Cardiac fibroblast (primary cell): Measurements from ENCODE around the gene ROBO2.

ENCODE experiments used
- DNase-seq, 2 donors: peaks; one replicate each; pipeline versions ENCODE4 v3.0.0 to v3.0.0-alpha.2; 2010; ENCODE audit warnings: low read depth in 2 of 2
- H3K4me3 ChIP-seq, 2 donors: replicated peaks in 1 of 2; 1 replicate in 1 of 2; 2 replicates in 1 of 2; pipeline ENCODE4 v1.5.1; 2011; ENCODE audit warnings: low read depth in 2 of 2, low read length in 2 of 2, mild to moderate bottlenecking in 2 of 2, moderate library complexity in 1 of 2
- CTCF ChIP-seq: IDR thresholded peaks from one replicate; pipeline ENCODE4 v1.5.1; 2011; ENCODE audit warnings: low read depth, mild to moderate bottlenecking, low read length, inconsistent platforms

ROBO2 gene

GRCh38 chr3:77668376-77668775 lies 628.5 kb downstream of the ROBO2 start:
- no peak for TF ChIP-seq CTCF
- DNase-seq: no peak
- no peak overlapping the region for H3K4me3 ChIP-seq

DNA sequence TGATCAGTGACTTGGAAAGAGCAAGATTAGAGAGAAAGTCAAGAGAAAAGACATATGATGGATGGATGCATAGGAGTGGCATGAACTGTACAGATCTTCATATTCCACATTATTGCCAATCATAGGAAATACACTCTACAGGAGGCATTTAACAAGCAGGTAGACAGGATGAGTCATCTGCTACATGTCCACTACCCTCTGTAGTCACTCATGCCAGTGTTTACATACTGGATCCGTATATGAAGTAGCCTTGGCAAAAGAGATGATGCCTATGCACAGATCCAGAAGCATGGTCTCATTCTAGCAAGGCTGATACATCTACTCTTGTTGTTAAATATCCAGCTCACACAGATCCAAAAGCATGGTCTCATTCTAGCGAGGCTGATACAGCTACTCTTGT lies 632.1 kb downstream of the ROBO2 start:
- no peak for DNase-seq
- no peak overlapping the region for H3K4me3 ChIP-seq
- TF ChIP-seq CTCF: no peak

DNA sequence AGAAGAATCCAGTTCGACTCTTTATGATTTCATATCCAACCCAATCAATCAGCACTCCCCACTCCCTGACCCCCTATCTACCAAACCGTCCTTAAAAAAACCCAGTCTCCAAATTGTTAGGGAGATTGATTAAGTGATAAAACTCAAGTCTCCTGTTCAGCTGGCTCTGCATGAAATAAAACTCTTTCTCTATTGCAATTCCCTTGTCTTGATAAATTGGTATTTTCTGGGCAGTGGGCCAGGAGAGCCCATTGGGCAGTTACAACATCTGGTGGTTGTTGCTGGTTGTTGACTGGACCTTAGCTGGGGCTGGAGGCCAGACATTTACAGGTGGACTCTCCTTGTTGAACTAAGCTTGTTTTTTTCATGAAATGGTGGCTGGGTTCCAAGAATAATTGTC lies 642.3 kb downstream of the ROBO2 start:
- no peak for TF ChIP-seq CTCF
- no peak overlapping the region for H3K4me3 ChIP-seq
- DNase-seq: no peak

- no peak for TF ChIP-seq CTCF
- DNase-seq: no peak
- H3K4me3 ChIP-seq: no peak overlapping the region
These were observed 644.2 kb downstream of the ROBO2 start for GRCh38 chr3:77684115-77684514.

DNA sequence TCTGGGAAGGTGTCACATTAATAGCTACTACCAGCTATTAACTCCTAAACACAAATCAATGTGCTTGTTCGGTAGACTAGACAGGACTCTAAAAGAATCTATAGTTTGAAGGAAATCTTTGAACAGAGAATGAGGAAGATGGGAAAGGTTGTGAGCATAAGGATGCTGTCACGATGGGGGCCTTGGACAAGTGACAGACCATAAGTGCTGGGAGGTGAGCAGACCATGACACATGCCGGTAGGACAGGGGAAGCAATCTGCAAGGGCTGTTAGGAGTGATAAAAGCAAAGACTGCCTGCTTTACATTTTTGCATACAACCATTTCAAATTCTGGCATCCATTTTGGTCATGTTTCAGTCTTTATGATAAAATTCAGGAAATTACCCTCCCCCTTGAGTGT lies 645.8 kb downstream of the ROBO2 start:
- H3K4me3 ChIP-seq: no peak overlapping the region
- no peak for DNase-seq
- no peak for TF ChIP-seq CTCF

- H3K4me3 ChIP-seq: no peak overlapping the region
- DNase-seq: no peak
- TF ChIP-seq CTCF: no peak
These were observed 646.7 kb downstream of the ROBO2 start for GRCh38 chr3:77686560-77686959.

DNA sequence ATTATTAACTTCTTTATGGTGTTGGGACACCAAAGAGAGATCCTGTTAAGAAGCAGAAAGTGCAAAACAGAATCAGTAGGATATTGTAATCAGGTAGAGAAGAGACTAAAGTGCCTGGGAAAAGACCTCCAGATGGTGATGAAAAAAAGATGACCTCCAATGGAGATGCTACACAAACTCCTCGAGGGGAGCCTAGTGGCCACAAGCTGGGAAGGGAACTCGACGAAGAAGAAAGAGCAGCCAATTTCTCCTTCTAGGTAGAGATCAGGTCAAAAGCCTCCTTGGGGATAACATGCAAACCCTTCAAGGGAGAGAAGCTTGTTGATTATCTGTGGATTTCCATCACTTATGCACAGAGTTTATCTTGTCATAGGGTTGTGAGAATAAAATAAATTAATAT lies 647.6 kb downstream of the ROBO2 start:
- DNase-seq: no peak
- no peak for TF ChIP-seq CTCF
- no peak overlapping the region for H3K4me3 ChIP-seq
